HCT116 (cell line): Measurements from ENCODE around the gene IGFBP1. TPM values are rescaled to one million over a fixed set of nuclear protein-coding genes. Genes with fewer than 3 reads are reported as not detected.

ENCODE experiments used
- ATAC-seq: fragments of 200-7000 bp; cut with Tn5 transposase; 2 replicates; pipeline ENCODE4 v1.9.1; 2020; ENCODE audit warnings: mild to moderate bottlenecking, moderate library complexity
- BruUV-seq: library from RNA; stranded (reverse); fragments of 400-500 nt; replicated peaks from 2 replicates; lab custom pipeline; 2021; lab: Mats Ljungman, UMichigan
- CTCF ChIA-PET: fragments of 300-600 bp; sonication (Branson Sonifier 250); formaldehyde crosslinking; loops from one replicate; lab custom pipeline; 2021; ENCODE audit warnings: antibody characterized with exemption; lab: Charles Lee
- POLR2A ChIA-PET: fragments of 300-600, 350-600 bp; sonication (Branson Sonifier 250); formaldehyde crosslinking; loops from one replicate; lab custom pipeline; 2021; ENCODE audit warnings: antibody characterized with exemption; lab: Charles Lee
- RAD21 ChIA-PET, 2 experiments: fragments of 300-600 bp; sonication (Branson Sonifier 250); formaldehyde crosslinking; loops; one replicate each; lab custom pipeline; 2023; ENCODE audit warnings: low total read pairs in 2 of 2; ENCODE audit not compliant: uncharacterized antibody in 2 of 2, unreplicated experiment in 2 of 2, low non-redundant PET in 1 of 2; lab: Charles Lee
- DNase-seq: peaks from one replicate; pipeline ENCODE4 v3.0.0-alpha.2; 2010; ENCODE audit warnings: low read depth, low spot score
- H2AFZ ChIP-seq: fragments of 200-600 bp; shearing (Covaris generic), sonication (generic); 2 replicates; pipeline ENCODE4 v1.6.1; 2017; ENCODE audit warnings: low read depth, mixed run types, mixed read lengths, antibody characterized with exemption, low read length; ENCODE audit not compliant: poor library complexity, severe bottlenecking
- H3K27ac ChIP-seq: 2 replicates; pipeline ENCODE4 v1.5.1; 2012; ENCODE audit warnings: low read depth, low read length
- H3K27me3 ChIP-seq: fragments of 200-600 bp; sonication (generic); 2 replicates; pipeline ENCODE4 v1.6.1; 2016; ENCODE audit warnings: mixed run types, low read length, mixed read lengths; ENCODE audit not compliant: insufficient read depth
- H3K36me3 ChIP-seq, 2 experiments: fragments of 200-500 bp in 1 of 2; fragments of 200-600 bp in 1 of 2; sonication (Bioruptor generic) in 1 of 2; sonication (generic) in 1 of 2; 2 replicates each; pipeline versions ENCODE4 v1.5.1 to v1.6.1; 2014 to 2016; ENCODE audit warnings: low read length in 2 of 2, inconsistent platforms in 1 of 2, mixed read lengths in 1 of 2, mixed run types in 1 of 2; ENCODE audit not compliant: insufficient read depth in 2 of 2, control insufficient read depth in 1 of 2
- H3K4me1 ChIP-seq, 2 experiments: fragments of 200-600 bp in 1 of 2; sonication (generic) in 1 of 2; 2 replicates each; pipeline versions ENCODE4 v1.5.1 to v1.6.1; 2012 to 2017; ENCODE audit warnings: low read length in 2 of 2, inconsistent platforms in 1 of 2, mild to moderate bottlenecking in 1 of 2, mixed read lengths in 1 of 2, mixed run types in 1 of 2, moderate library complexity in 1 of 2; ENCODE audit not compliant: insufficient read depth in 2 of 2, control insufficient read depth in 1 of 2
- H3K4me2 ChIP-seq: fragments of 200-600 bp; sonication (generic); 2 replicates; pipeline ENCODE4 v1.6.1; 2017; ENCODE audit warnings: mixed run types, low read length, mixed read lengths
- H3K4me3 ChIP-seq, 2 experiments: fragments of 200-600 bp in 1 of 2; sonication (generic) in 1 of 2; replicated peaks in 1 of 2; 2 replicates each; pipeline ENCODE4 v1.5.1; 2011 to 2016; ENCODE audit warnings: low read length in 2 of 2, control low read depth in 1 of 2, low read depth in 1 of 2, mild to moderate bottlenecking in 1 of 2, mixed read lengths in 1 of 2, mixed run types in 1 of 2
- H3K79me2 ChIP-seq: fragments of 200-600 bp; sonication (generic); 2 replicates; pipeline ENCODE4 v1.6.1; 2017; ENCODE audit warnings: mild to moderate bottlenecking, mixed run types, low read length, moderate library complexity, mixed read lengths; ENCODE audit not compliant: insufficient read depth
- H3K9ac ChIP-seq: fragments of 200-600 bp; sonication (generic); 2 replicates; pipeline ENCODE4 v1.6.1; 2016; ENCODE audit warnings: low read length, mixed read lengths
- H3K9me2 ChIP-seq: fragments of 200-600 bp; sonication (generic), shearing (Covaris generic); 2 replicates; pipeline ENCODE4 v1.6.1; 2017; ENCODE audit warnings: mixed run types, mild to moderate bottlenecking, moderate library complexity; ENCODE audit not compliant: insufficient read depth
- H3K9me3 ChIP-seq, 2 experiments: fragments of 200-500 bp in 1 of 2; fragments of 200-600 bp in 1 of 2; sonication (Bioruptor generic) in 1 of 2; sonication (generic) in 1 of 2; 2 replicates each; pipeline ENCODE4 v1.6.1; 2014 to 2017; ENCODE audit warnings: low read length in 2 of 2, mixed read lengths in 2 of 2, inconsistent platforms in 1 of 2, low read depth in 1 of 2, mild to moderate bottlenecking in 1 of 2, mixed run types in 1 of 2, moderate library complexity in 1 of 2; ENCODE audit not compliant: control insufficient read depth in 1 of 2, insufficient read depth in 1 of 2
- H4K20me1 ChIP-seq: fragments of 200-600 bp; sonication (generic), shearing (Covaris generic); 2 replicates; pipeline ENCODE4 v1.6.1; 2017; ENCODE audit warnings: mixed run types, mild to moderate bottlenecking, moderate library complexity; ENCODE audit not compliant: insufficient read depth
- ATF3 ChIP-seq: IDR thresholded peaks from 2 replicates; pipeline ENCODE4 v1.6.1; 2012
- CEBPB ChIP-seq: IDR thresholded peaks from 2 replicates; pipeline ENCODE4 v1.6.1; 2012; ENCODE audit warnings: low read depth
- CTCF ChIP-seq, 3 experiments: fragments of 200-600 bp in 1 of 3; sonication (generic) in 1 of 3; IDR thresholded peaks in 2 of 3; conservative IDR thresholded peaks in 1 of 3; 2 replicates each; pipeline ENCODE4 v1.5.1; 2012 to 2017; ENCODE audit warnings: low read depth in 2 of 3, low read length in 2 of 3, antibody characterized with exemption in 1 of 3, borderline replicate concordance in 1 of 3, control low read depth in 1 of 3, mild to moderate bottlenecking in 1 of 3, mixed read lengths in 1 of 3, mixed run types in 1 of 3, moderate library complexity in 1 of 3; ENCODE audit not compliant: insufficient read depth in 1 of 3
- EGR1 ChIP-seq: IDR thresholded peaks from 2 replicates; pipeline ENCODE4 v1.6.1; 2012; ENCODE audit warnings: low read depth
- FOSL1 ChIP-seq: IDR thresholded peaks from 2 replicates; pipeline ENCODE4 v1.6.1; 2012; ENCODE audit warnings: low read depth
- JUND ChIP-seq: IDR thresholded peaks from 2 replicates; pipeline ENCODE4 v1.6.1; 2012
- SIN3A ChIP-seq: IDR thresholded peaks from 2 replicates; pipeline ENCODE4 v1.6.1; 2012; ENCODE audit warnings: low read depth
- SP1 ChIP-seq: IDR thresholded peaks from 2 replicates; pipeline ENCODE4 v1.6.1; 2012; ENCODE audit warnings: low read depth
- YY1 ChIP-seq: IDR thresholded peaks from 2 replicates; pipeline ENCODE4 v1.6.1; 2011; ENCODE audit warnings: low read length, low read depth, moderate library complexity, mild to moderate bottlenecking; ENCODE audit not compliant: insufficient replicate concordance; ENCODE audit errors: extremely low read depth
- ZNF274 ChIP-seq: fragments of 200-500 bp; sonication (Bioruptor generic); IDR thresholded peaks from 2 replicates; pipeline ENCODE4 v1.6.1; 2014; ENCODE audit warnings: mild to moderate bottlenecking, low read depth, low read length, inconsistent platforms
- intact Hi-C: fragments of 100-400 bp; cut with micrococcal nuclease; formaldehyde crosslinking; loops from 2 replicates; pipeline ENCODE4 v1.10.0; 2022
- total RNA-seq: library from RNA; stranded (reverse); gene quantifications from one replicate; pipeline ENCODE4 v1.2.1, GENCODE V29; 2021; ENCODE audit not compliant: unreplicated experiment
- TF ChIP-seq, protein P1 (sequence below): IDR thresholded peaks from 2 replicates; pipeline ENCODE4 v1.6.1; 2011; ENCODE audit warnings: mild to moderate bottlenecking, low read length, moderate library complexity; ENCODE audit not compliant: insufficient replicate concordance; ENCODE audit errors: extremely low read depth
- TF ChIP-seq, protein P2 (sequence below): IDR thresholded peaks from 2 replicates; pipeline ENCODE4 v1.6.1; 2012; ENCODE audit warnings: low read depth

Gene IGFBP1
- total RNA-seq, 1 experiment from 2014 or later = 0.20 TPM

- intact Hi-C loops = no loop called here
- no peak for TF ChIP-seq CEBPB
- no peak for TF ChIP-seq FOSL1
- TF ChIP-seq JUND = no peak
- no peak for TF ChIP-seq ZNF274
- no peak for TF ChIP-seq EGR1
- no peak for TF ChIP-seq CTCF (IDR thresholded peaks at IDR 0.05 in 2 of 3, conservative IDR thresholded peaks at IDR 0.05 in 1 of 3; ENCODE audit: borderline replicate concordance in 1 of 3, insufficient read depth in 1 of 3, low read depth in 2 of 3, low read length in 2 of 3)
- TF ChIP-seq ATF3 = no peak
- no peak for TF ChIP-seq SIN3A
- Histone ChIP-seq H2AFZ (no peak overlapping the region), H3K4me2 (no peak overlapping the region), H3K27ac (no peak overlapping the region), H3K4me3 (no peak overlapping the region), H3K27me3 (peaks cover 4% of the 10 kb centered on the region; the same call in 1 of the 2 replicates), H3K4me1 (peaks cover 0 to 4% of the 10 kb centered on the region in 2 experiments; a peak in 2 of 4 replicates), H3K79me2 (no peaks in the 10 kb centered on the region), H3K9me3 (no peaks in the 10 kb centered on the region), H4K20me1 (no peaks in the 10 kb centered on the region), H3K9me2 (no peaks in the 10 kb centered on the region), H3K9ac (no peak overlapping the region), H3K36me3 (no peaks in the 10 kb centered on the region)
- RAD21 ChIA-PET = no interaction called here
- CTCF ChIA-PET = interaction anchor here (1.0 to 2.0 kb wide), 2 partner anchors 8 to 1186 kb away, joined by 3 to 6 read pairs; no protein-coding TSS in a partner anchor
- ATAC-seq = no peak
- BruUV-seq = no TSS peak
- POLR2A ChIA-PET = no interaction called here
- DNase-seq = no peak
Observed at GRCh38 chr7:45914911-45915310, 26.6 kb downstream of the IGFBP1 start.

- DNase-seq (no peak), ATAC-seq (no peak)
- H3K4me1 ChIP-seq = peaks cover 3 to 10% of the 10 kb centered on the region in 2 experiments; a peak in 2 of 4 replicates
- no peaks in the 10 kb centered on the region for H4K20me1 ChIP-seq
- H3K36me3 ChIP-seq = no peaks in the 10 kb centered on the region
- no peak overlapping the region for H3K4me2 ChIP-seq
- H3K27ac ChIP-seq = no peak overlapping the region
- intact Hi-C loops = no loop called here
- POLR2A ChIA-PET = no interaction called here
- no peak overlapping the region for H3K9ac ChIP-seq
- no peak overlapping the region for H2AFZ ChIP-seq
- H3K4me3 ChIP-seq = no peak overlapping the region
- no TSS peak for BruUV-seq
- CTCF ChIA-PET = no interaction called here
- RAD21 ChIA-PET = no interaction called here
- H3K9me2 ChIP-seq = no peaks in the 10 kb centered on the region
- H3K27me3 ChIP-seq = peaks cover 8% of the 10 kb centered on the region; the same call in 1 of the 2 replicates
- no peaks in the 10 kb centered on the region for H3K79me2 ChIP-seq
- no peaks in the 10 kb centered on the region for H3K9me3 ChIP-seq
- TF ChIP-seq, protein P1, sequence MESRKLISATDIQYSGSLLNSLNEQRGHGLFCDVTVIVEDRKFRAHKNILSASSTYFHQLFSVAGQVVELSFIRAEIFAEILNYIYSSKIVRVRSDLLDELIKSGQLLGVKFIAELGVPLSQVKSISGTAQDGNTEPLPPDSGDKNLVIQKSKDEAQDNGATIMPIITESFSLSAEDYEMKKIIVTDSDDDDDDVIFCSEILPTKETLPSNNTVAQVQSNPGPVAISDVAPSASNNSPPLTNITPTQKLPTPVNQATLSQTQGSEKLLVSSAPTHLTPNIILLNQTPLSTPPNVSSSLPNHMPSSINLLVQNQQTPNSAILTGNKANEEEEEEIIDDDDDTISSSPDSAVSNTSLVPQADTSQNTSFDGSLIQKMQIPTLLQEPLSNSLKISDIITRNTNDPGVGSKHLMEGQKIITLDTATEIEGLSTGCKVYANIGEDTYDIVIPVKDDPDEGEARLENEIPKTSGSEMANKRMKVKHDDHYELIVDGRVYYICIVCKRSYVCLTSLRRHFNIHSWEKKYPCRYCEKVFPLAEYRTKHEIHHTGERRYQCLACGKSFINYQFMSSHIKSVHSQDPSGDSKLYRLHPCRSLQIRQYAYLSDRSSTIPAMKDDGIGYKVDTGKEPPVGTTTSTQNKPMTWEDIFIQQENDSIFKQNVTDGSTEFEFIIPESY = no peak
- TF ChIP-seq, protein P2, sequence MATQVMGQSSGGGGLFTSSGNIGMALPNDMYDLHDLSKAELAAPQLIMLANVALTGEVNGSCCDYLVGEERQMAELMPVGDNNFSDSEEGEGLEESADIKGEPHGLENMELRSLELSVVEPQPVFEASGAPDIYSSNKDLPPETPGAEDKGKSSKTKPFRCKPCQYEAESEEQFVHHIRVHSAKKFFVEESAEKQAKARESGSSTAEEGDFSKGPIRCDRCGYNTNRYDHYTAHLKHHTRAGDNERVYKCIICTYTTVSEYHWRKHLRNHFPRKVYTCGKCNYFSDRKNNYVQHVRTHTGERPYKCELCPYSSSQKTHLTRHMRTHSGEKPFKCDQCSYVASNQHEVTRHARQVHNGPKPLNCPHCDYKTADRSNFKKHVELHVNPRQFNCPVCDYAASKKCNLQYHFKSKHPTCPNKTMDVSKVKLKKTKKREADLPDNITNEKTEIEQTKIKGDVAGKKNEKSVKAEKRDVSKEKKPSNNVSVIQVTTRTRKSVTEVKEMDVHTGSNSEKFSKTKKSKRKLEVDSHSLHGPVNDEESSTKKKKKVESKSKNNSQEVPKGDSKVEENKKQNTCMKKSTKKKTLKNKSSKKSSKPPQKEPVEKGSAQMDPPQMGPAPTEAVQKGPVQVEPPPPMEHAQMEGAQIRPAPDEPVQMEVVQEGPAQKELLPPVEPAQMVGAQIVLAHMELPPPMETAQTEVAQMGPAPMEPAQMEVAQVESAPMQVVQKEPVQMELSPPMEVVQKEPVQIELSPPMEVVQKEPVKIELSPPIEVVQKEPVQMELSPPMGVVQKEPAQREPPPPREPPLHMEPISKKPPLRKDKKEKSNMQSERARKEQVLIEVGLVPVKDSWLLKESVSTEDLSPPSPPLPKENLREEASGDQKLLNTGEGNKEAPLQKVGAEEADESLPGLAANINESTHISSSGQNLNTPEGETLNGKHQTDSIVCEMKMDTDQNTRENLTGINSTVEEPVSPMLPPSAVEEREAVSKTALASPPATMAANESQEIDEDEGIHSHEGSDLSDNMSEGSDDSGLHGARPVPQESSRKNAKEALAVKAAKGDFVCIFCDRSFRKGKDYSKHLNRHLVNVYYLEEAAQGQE = no peak
- TF ChIP-seq CEBPB (no peak), YY1 (no peak), SP1 (no peak)
Observed at GRCh38 chr7:45915606-45916005, 27.3 kb downstream of the IGFBP1 start.
